GM18873 (cell line): ENCODE measurements around the gene DTX1.
"Not testable (repeated sequence)": the region's sequence is repeated elsewhere in the genome, so short reads cannot be mapped to it uniquely, and the experiment has no call there.

ENCODE experiments used
- ATAC-seq: cut with Tn5 transposase; IDR thresholded peaks from one replicate; pipeline ENCODE4 v1.9.1; 2021; ENCODE audit warnings: mild to moderate bottlenecking, moderate library complexity, moderate number of reproducible peaks; ENCODE audit not compliant: unreplicated experiment, low FRiP score

Gene DTX1

DNA sequence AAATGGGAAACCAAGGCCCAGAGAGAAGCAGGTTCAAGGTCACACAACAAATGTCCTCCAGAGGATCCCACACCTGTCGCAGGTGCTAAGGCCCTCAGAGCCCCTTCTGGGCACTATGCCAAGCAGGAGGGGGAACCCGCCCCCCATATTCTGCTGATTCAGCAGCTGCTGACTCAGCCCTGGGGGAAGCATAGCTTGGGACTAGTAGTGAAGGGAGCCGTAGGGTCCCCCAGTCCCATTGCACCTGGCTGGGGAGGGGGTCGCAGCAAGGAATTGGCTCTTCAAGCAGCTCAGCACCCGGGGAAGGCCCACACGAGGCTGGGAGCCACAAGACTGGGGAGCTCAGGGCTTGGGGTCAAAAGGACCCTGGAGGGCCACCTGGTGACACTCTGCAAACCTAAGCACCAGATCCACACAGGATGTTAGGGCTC lies 78.0 kb downstream of the DTX1 start:
- no peak for ATAC-seq

DNA sequence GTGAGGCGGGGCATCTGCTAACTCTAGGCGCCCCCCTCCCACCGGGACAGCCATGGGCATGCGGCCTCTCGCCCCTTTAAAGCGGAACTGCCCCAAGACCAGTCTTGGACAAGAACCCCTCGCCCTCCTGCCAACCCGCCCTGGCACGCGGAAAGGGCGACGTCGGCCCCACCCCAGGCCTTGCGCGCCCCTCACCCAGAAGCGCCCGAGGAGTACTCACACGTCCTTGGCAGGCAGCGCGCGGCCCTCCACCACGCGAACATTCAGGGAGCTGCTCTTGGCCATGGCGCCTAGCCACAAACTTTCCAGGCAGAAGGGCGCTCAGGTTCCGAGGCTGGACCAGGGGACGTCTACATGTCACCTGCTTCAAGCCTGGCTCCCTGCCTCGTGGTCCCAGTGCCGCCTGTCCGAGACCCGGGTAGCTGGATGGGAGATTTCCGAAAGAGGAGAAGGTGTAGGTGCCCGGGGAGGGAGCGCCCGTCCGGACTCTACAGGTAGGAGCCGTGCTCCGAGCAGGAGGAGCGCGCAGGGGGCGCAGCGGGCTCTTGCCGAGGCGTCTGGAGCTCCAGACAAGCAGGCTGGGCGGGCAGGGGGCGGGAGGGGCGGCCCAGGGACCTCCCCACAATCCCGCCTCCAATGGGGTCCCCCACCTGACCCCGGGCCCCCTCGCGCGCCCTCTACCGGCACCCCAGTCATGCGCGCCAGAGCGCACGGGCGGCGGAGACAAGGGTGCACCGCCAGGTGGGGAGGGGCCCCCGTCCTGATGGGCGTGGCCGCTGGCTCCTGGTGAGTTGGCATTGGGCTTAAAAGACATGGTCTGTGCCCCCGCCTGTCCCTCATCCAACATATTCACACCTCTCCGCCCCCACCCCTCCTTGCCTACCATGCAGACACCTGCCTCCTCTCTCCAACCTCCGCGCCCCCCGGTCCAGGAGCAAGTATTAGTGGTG lies 78.9 kb downstream of the DTX1 start, which contains the start of gene RASAL1:
TSS of gene RASAL1 (minus strand) at position 584 of the 950 bp plus-strand sequence. CDS start at position 285, 299 bp downstream.
- no peak for ATAC-seq

DNA sequence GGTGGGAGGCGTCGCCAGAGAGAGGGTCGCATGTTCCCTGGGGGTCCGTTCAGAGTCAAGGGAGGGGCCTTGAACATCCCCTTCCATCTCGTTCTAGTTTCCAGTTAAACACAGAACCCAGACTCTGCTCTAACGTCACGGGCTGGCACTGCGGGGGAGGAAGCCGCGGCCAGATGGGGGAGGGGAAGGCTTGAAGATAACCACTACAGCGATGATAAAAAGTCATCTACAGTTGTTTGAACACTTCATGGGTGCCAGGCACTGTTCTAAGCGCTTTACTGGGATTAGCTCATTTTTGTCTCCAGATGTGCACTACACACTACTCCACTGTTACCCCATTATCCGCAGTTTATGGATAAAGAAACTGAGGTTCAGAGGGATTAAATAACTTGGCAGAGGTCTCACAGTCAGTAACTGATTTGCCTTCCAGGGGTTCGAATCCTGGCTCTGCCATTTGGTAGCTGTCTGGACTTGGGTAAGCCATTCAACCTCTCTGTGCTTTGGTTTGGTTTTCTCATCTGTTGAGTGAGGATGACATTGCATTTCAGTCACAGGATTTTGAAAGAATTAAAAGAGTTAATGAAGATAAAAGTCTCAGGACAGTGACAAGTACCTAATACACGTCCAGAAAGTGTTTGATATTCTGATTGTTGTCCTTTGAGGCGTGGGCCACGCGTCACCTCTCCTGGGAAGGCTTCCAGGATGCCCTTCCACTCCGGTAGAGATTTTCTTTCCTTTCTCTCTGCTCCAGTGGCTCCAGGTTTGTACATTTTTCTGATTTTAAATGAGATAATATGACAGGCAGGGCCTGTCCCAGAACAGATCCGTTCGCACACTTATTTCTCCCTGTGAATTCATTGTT lies 79.8 kb downstream of the DTX1 start:
- ATAC-seq: no peak

DNA sequence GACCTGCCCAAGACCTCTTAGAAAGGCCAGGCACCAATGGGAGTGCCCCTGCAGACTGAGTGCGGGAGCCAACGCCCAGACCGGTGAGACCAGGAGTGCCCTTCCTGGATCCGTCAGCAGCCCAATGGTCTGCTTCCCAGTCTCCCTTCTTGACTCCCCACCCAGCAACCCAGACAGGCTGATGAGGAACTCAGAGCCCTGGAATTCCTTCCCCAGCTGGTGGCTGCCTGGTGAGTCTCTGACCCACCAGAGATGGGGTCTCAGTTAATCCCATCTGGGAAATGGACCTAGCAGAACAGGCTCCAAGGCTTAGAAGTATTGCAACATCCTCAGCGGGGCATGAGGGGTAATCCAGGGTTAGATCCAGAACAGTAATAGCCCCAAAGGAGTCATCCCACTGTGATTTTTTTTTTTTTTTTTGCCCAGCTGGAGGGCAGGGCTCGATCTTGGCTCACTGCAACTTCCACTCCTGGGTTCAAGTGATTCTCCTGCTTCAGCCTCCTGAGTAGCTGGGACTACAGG lies 80.5 kb downstream of the DTX1 start:
- ATAC-seq: no peak

DNA sequence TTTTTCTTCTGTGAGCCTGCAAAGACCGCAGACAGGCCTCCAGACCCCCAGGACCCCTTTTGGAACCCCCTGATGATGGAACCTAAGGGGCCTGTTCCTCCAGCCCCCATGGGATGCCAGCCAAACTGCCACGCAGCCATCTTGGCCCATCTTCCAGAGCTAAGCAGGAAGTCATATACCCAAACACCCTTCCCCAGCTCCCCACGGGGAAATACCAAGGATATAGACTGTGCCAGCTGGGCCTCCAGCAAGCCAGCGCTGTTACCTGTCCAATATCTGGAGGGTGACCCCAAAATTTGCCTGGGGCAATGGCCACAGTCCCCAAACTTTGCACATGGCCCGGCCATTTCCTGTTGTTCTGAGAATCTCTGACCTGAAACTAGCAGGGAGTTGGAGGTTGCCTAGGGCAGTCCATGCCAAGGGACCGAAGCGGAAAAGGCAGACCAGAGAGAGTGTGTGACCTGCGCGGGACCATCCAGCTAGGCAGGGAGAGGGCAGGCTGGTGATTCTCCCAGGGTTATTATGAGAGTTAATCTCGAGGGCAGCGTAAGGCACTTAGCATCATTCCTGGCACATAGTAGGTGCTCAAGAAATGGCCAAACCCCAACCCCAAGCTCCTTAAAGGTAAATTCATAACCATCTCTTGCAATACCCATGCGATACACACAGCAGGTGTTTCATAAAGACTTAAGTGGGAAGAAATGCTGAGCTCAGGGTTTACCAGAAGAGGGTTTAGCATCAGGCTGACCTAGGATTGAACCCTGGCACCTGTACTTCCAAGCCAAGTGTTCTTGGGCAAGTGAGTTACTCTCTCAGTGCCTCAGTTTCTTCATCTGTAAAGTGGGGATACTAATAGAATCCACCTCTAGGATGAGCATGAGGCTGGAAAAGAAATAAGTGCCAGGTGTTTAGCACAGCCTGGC lies 81.6 kb downstream of the DTX1 start:
- ATAC-seq: no peak

DNA sequence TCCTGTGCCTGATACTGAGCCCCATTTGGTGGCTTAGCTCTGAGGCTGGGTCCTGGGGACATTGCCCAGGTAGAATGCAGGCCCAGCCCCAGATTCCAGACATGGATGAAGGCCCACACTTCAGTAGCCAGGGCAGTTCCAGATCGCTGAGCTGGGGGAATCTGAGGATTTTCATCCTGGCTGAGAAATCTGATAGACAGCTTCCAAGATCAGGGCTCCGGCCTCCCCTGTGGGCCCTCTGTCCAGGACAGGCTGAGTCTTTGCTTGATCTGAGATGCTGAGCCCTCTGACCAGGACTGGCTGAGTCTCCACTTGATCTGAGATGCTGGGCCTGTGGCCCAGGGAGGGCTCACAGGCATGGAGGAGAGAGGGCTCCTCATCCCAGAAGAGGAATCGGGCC lies 82.3 kb downstream of the DTX1 start:
- no peak for ATAC-seq

DNA sequence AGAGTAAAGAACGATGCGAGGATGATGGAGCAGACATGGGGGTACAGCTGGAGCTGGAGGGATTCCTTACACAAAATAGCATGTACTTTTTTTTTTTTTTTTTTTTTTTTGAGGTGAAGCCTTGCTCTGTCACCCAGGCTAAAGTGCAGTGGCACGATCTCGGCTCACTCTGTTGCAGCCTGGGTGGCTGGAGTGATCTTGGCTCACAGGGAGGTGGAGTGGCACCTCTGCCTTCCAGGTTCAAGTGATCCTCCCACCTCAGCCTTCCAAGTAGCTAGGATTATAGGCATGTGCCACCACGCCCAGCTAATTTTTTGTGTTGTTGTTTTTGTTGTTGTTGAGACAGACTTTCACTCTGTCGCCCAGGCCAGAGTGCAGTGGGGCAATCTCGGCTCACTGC lies 84.2 kb downstream of the DTX1 start:
- no peak for ATAC-seq

DNA sequence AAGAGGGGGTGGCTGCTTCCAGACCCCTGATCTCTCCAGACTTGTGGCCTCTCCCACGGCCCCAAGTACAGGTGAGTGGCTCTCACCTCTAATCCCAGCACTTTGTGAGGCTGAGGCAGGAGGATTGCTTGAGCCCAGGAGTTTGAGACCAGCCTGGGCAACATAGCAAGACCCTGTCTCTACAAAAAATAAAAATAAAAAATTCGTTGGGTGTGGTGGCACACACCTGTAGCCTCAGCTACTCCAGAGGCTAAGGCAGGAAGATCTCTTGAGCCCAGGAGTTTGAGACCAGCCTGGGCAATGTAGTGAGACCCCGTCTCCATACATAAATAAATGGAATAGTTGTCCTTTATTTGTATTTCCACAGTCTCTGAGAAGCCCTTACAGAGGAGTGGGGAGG lies 85.2 kb downstream of the DTX1 start:
- ATAC-seq: not testable (repeated sequence)

DNA sequence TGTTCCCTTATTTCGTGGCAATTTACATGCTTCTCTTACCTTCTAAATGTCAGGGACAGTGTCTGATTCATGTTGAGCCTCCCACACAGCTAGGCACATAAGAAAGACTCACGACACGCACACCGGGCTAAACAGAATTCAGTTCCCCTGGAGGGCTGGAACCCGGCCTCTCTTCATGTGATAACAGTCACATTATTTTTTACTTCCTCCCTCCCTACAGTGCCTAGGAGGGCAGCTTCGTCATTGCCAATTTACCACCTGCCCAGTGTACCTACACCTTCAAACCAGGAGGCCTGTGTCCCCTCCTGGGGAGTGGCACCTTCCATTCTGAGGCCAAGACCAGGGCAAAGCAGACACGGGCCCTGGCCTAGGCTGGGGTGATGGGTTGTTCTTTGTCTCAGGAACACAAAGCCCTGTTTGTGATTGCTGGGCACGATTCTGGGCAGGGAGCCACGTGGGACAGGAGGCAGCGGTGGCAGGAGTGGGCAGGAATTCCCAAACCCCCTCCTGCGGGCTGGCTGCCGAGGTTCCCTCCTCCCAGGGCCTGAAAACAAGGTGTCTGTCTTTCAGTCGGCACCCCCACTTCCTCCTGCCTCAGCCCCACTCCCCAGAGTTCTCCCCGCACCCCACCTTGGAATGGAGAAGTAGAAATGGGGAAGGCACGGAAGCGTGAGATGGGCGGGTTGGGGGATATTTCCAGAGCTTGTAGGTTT lies 85.8 kb downstream of the DTX1 start:
- ATAC-seq: no peak

DNA sequence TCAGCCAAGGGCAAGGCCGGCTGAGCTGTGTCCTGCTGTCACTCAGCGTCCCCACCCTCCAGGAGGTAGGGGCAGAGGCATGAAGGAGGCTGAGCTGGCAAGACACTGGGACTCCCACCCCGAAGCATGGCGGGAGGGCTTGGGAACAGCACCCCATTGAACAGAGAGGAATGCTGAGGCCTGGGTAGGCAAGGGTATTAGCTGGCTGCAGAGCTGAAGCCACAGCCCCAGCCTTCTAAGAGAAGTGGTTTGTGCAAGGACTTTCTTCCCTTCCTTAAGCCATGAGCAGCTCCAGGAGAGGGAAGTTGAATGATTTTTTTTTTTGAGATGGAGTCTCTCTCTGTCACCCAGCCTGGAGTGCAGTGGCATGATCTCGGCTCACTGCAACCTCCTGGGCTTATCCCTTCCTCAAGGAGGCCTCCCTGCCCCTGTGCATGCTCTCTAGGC lies 86.4 kb downstream of the DTX1 start:
- no peak for ATAC-seq

DNA sequence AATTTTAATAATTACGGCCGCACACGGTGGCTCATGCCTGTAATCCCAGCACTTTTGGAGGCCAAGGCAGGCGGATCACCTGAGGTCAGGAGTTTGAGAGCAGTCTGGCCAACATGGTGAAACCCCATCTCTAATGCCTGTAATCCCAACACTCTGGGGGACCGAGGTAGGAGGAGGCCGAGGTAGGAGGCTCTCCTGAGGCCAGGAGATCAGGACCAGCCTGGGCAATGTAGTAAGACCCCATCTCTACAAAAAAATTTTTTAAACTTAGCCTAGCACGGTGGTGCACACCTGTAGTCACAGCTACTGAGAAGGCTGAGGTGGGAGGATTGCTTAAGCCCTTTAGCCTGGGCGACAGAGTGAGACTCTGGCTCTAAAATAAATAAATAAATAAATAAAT lies 87.4 kb downstream of the DTX1 start:
- no peak for ATAC-seq

DNA sequence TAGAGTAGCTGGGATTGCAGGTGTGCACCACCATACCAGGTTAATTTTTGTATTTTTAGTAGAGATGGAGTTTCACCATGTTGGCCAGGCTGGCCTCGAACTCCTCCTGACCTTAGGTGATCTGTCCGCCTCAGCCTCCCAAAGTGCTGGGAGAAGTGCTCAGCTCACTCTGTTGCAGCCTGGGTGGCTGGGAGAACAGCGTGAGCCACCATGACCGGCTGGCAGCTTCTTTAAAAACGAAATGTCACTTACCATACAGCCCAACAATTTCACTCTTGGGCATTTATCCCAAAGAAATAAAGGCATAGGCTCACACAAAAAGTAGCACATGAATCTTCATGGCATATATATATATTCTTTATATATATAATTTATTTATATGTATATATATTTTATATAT lies 88.3 kb downstream of the DTX1 start:
- ATAC-seq: no peak

DNA sequence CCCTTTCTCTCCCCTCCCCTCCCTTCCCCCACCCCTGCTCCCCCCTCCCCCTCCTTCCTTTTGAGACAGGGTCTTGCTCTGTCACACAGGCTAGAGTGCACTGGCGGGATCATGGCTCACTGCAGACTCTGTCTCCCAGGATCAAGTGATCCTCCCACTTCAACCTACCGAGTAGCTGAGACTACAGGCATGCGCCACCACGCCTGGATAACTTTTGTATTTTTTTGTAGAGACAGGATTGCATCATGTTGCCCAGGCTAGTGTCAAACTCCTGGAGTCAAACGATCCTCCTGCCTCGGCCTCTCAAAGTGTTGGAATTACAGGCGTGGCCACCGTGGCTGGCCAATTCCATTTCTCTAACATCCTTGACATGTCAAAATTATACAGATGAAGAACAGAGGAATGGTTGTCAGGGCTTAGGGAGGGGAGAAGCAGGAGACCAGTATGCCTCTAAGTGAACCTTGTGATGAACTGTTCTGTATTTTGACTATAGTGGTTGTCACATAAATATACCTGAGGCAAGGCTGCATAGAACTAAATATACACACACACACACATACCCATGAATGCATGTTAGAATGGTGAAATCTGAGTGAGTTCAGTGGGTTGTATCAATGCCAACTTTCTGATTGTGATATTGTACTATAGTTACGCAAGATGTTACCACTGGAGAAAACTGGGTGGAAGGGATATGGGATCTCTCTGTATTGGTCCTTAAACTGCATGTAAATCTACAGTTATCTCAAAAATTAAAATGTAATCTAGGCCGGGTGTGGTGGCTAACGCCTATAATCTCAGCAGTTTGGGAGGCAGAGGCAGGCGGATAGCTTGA lies 89.4 kb downstream of the DTX1 start:
- ATAC-seq: no peak

DNA sequence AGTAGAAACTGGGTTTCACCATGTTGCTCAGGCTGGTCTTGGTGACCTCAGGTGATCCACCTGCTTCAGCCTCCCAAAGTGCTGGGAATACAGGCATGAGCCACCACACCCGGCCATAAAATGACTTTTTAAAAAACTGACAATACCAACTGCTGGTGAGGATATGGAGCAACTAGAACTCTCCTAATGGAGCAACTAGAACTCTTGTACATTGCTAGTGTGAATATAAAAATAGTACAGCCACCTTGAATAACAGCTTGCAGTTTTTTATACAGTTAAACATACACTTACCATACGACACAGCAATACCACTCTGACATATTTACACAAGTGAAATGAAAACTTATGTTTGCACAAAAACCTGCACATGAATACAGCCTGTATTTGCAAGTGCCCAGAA lies 90.5 kb downstream of the DTX1 start:
- ATAC-seq: no peak
